Mesodermal cell (in vitro differentiated cells): ENCODE data around the gene ZAR1L.
A peak's percentile ranks its signal among the peaks of the same experiment; 100 is the strongest.

Source experiments
- H3K27ac ChIP-seq: 2 replicates; pipeline ENCODE4 v1.7.0; 2013; ENCODE audit warnings: mild to moderate bottlenecking, low read depth, low read length, moderate library complexity; ENCODE audit not compliant: severe bottlenecking
- H3K36me3 ChIP-seq: 2 replicates; pipeline ENCODE4 v1.7.1; 2013; ENCODE audit warnings: mild to moderate bottlenecking, low read length, moderate library complexity; ENCODE audit not compliant: control insufficient read depth, insufficient read depth
- H3K4me1 ChIP-seq: one replicate; pipeline ENCODE4 v1.7.1; 2013; ENCODE audit warnings: mild to moderate bottlenecking, low read length; ENCODE audit not compliant: insufficient read depth, control insufficient read depth, poor library complexity, severe bottlenecking
- H3K4me3 ChIP-seq: 2 replicates; pipeline ENCODE4 v1.7.0; 2013; ENCODE audit warnings: low read length, control low read depth, mild to moderate bottlenecking; ENCODE audit not compliant: insufficient read depth, poor library complexity, severe bottlenecking; ENCODE audit errors: extremely low read depth
- H3K9me3 ChIP-seq: 2 replicates; pipeline ENCODE4 v1.7.1; 2013; ENCODE audit warnings: mild to moderate bottlenecking, low read length, moderate library complexity; ENCODE audit not compliant: control insufficient read depth
- WGBS, 2 experiments: methylation state at CpG; one replicate each; pipeline ENCODE4 v1.1.5; 2013; ENCODE audit warnings: missing lambda C conversion rate in 2 of 2; ENCODE audit not compliant: insufficient coverage in 2 of 2; 5-methylcytosine and 5-hydroxymethylcytosine counted together

Gene ZAR1L

DNA sequence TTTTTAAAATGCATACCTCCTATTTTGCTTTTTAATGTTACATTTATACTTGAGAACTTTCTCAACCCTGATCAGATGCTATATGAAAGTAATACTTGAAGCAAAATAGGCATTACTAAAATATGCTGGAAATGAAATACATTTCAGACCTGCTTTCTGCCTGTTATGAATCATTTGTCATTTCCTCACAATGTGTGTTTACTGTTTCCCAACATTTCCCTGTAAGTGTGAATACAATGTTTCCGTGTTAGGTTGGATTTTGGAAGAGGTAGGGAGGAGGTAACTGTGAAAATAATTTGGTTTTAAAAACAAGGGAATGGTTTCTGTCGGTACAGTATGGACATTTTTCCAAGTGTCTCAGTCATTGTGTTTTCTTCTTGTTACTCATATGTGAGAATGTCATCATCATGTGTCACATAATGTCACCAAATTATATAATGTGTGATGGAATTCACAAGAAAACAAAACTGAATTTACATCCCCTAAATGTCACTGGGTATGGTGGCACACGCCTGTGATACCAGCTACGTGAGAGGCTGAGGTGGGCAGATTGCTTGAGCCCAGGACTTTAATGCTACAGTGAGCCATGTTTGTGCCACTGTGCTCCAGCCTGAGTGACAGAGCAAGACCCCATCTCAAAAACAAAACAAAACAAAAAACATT is 43.0 kb downstream of the ZAR1L start:
- Histone ChIP-seq H3K27ac (no peak overlapping the region), H3K4me1 (no peaks in the 10 kb centered on the region), H3K4me3 (no peak overlapping the region), H3K36me3 (no peaks in the 10 kb centered on the region), H3K9me3 (no peaks in the 10 kb centered on the region)
- WGBS, 2 experiments: 83 to 90% methylated on average over 1 to 2 of the region's 4 CpGs

DNA sequence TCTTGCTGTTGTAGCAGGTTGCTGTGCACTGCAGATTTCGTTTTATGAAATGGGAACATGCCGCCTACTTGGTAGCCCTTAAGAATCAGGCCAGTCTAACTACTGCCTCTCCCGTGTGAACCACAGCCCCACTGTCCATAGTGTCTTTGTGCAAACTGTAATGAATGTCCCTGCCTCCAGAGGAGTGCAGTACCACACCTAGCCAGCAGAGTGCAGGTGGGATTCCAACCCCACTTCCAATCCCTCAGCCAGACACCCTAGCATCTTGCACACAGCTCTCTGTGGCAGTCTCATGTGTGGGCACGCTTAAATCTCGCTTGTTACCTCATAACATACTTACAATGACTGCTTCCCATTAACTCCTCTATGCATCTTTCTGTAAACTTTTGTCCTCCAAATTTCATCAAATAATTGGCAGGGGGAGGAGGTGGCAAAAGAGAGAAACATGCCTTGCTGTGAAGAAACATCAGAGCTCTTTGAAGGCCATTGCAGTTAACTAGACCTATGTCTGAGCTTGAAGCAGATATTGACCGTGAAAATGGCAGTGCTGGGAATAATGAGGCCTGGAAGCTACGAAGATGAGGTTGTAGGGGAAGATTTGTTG is 47.2 kb downstream of the ZAR1L start:
- 75 to 79% methylated on average over 3 to 6 of the region's 7 CpGs for WGBS, 2 experiments
- Histone ChIP-seq H3K27ac (no peak overlapping the region), H3K9me3 (no peaks in the 10 kb centered on the region), H3K4me1 (peaks cover 10% of the 10 kb centered on the region), H3K4me3 (no peak overlapping the region), H3K36me3 (no peaks in the 10 kb centered on the region)

DNA sequence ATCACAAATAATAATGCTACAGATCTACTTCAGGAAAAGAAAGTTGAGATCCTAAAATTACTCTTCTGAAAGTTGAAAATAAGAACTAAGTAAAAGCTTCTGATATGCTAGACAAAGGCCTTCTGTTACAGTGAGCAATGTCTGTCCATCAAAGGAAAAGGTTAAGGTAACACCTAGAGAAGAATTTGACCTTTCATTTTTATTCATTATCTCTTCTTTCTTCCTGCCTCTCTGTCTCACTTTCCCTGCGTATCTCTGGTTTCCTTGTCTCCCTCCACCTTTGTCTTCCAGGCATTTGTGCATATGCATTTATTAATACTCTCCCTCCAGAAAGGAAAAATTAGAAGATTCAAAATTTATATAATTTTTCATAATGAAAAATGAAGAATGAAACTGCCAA is 49.0 kb downstream of the ZAR1L start:
- WGBS, 2 experiments: 100% methylated on average over 1 of the region's 1 CpG; no CpG with 5 or more reads in 1 of the 2 experiments
- Histone ChIP-seq H3K27ac (no peak overlapping the region), H3K9me3 (no peaks in the 10 kb centered on the region), H3K36me3 (no peaks in the 10 kb centered on the region), H3K4me3 (no peak overlapping the region), H3K4me1 (peaks cover 26% of the 10 kb centered on the region)

DNA sequence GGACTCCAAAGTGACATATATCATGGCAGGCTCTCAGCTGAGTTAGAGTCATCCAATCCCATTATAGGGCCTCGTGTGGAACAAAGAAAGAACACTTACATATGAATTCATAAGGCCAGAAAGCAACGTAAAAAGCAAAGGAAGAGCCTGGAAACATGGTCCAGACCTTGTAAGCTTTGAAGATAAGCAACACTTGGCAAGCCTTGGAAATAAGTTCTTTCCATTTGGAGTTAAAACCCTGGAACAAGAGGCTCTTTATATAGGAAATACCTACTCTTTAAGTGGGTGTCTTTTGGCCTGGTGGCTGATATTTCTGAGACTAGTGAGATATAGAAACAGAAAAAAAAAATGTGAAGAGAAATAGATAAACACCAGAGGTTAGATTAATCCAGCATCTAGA is 49.4 kb downstream of the ZAR1L start:
- H3K9me3 ChIP-seq: no peaks in the 10 kb centered on the region
- WGBS, 2 experiments: 70 to 85% methylated on average over 2 of the region's 2 CpGs
- no peak overlapping the region for H3K27ac ChIP-seq
- peaks cover 30% of the 10 kb centered on the region for H3K4me1 ChIP-seq
- H3K36me3 ChIP-seq: no peaks in the 10 kb centered on the region
- H3K4me3 ChIP-seq: no peak overlapping the region

DNA sequence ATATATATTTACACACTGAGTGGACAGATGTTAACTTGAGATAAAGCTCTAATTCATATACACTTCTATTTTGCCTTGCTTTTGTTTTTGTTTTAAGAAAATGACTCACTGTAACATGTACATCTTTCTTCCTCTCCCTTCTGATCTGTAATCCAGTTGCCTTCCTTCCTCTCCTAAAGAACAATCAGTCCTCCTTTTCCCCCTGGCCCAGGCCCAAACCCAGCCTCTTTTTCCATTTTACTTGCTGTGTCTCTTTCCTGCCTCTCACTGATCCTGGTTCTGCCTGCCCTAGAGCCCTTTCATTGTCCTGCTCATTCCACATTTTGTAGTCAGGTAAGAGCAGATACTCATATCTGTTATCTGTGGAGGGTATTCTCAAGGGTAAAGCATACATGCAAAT is 50.8 kb downstream of the ZAR1L start:
- Histone ChIP-seq H3K4me1 (peaks cover 30% of the 10 kb centered on the region), H3K27ac (peak overlapping the region; percentile 31), H3K4me3 (no peak overlapping the region), H3K36me3 (no peaks in the 10 kb centered on the region), H3K9me3 (no peaks in the 10 kb centered on the region)

DNA sequence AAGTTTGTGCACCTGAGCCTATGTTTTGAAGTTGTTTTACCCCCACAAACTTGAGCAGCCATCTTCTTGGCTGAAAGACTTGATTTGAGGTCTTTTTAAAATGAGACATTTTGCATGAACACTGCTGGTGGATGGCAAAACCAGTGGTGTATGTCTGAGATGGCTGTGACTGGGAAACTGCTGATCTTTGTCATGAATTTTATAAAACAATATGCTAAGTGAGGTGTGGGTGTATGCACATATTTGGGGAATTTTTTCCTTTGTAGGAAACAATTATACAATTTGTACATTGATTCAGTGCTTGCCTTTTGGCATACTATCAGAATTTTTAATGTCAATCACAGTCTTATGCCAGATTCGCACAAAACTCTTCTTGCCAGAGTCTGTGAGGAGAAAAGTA is 52.5 kb downstream of the ZAR1L start:
- peaks cover 30% of the 10 kb centered on the region for H3K4me1 ChIP-seq
- no peaks in the 10 kb centered on the region for H3K36me3 ChIP-seq
- no peak overlapping the region for H3K27ac ChIP-seq
- H3K9me3 ChIP-seq: no peaks in the 10 kb centered on the region
- no CpG with 5 or more reads among the region's 1 CpG for WGBS, 2 experiments
- H3K4me3 ChIP-seq: no peak overlapping the region

DNA sequence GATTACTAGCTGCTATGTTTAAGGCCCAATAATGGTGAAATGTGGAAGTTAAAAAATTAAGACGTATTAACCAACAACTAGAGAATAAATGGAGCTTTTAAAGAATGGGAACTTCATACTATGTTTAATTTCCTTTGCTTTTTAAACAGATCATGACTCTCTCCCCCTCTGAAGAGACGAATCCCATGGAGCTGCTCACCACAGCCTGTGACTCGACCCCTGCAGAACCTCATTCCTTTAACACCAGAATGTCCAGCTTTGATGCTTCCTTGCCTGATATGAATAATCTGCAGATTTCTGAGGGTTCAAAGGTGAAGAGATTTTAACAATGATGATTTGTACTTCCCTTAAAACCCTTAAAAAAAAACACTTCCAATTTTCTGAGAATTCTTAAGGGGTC is 53.0 kb downstream of the ZAR1L start:
- Histone ChIP-seq H3K27ac (peak overlapping the region; percentile 64), H3K9me3 (no peaks in the 10 kb centered on the region)

DNA sequence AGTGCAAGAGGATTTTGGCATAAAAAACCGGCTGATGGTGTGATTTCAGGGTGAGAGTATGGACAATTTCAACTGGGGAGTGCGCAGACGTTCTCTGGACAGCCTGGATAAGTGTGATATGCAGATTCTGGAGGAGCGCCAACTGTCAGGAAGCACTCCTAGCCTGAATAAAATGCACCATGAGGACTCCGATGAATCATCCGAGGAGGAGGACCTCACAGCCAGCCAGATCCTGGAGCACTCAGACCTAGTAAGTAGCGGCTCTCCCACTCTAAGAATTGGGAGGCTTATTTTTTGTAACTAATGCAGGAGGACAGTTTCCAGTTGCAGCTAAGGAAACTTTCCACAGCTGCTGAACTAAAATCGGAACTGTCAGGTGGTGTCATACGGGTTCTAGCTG is 53.6 kb downstream of the ZAR1L start:
- Histone ChIP-seq H3K4me3 (no peak overlapping the region), H3K36me3 (no peaks in the 10 kb centered on the region), H3K9me3 (no peaks in the 10 kb centered on the region), H3K4me1 (peaks cover 30% of the 10 kb centered on the region), H3K27ac (peak overlapping the region; percentile 64)
- WGBS, 2 experiments: 90 to 92% methylated on average over 8 to 9 of the region's 9 CpGs

More for the DNA sequence above, 53.0 kb downstream of the ZAR1L start:
- no peak overlapping the region for H3K4me3 ChIP-seq
- no peaks in the 10 kb centered on the region for H3K36me3 ChIP-seq
- peaks cover 30% of the 10 kb centered on the region for H3K4me1 ChIP-seq
- 100% methylated on average over 1 of the region's 3 CpGs; no CpG with 5 or more reads in 1 of the 2 experiments for whole genome bisulfite sequencing, 2 experiments

DNA sequence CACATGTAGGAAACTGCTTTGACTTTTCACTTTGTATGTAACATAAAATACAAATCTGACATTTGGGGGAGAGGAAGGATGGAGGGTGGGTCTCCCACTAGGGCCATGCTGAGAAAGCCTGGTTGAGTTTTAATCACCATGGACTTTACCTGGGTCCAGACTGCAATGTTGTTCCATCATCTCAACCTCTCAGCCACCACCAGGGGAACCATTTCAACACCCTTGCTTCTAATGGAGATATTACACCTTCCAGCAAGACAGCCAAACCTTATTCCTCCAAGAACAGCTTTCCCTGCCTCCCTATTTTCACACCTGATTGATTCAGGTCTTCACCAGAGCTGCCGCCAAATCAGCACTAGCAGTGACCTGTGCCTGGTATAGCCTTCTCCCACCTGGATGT is 56.0 kb downstream of the ZAR1L start:
- no peak overlapping the region for H3K4me3 ChIP-seq
- WGBS, 2 experiments: 92 to 95% methylated on average over 1 of the region's 1 CpG
- no peaks in the 10 kb centered on the region for H3K9me3 ChIP-seq
- H3K27ac ChIP-seq: no peak overlapping the region
- H3K36me3 ChIP-seq: no peaks in the 10 kb centered on the region
- H3K4me1 ChIP-seq: peaks cover 20% of the 10 kb centered on the region

DNA sequence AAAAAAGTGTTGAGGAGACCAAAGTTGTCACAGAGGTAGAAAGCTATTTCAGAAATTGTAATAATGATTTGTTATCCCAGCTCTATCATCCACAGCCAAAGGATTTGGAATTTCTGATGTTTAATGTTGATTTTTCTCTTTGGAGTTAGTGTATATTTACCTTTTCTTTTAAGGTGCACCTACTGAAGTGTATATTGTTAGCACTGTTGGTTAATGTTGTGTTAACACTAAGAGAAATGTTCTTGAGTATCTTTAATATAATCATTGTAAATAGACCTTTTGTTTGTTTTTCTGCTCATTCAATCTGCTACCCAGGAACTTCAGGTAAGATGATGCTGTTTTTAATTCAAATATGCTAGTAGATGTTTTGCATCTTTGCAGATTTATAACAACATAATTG is 57.5 kb downstream of the ZAR1L start:
- Histone ChIP-seq H3K9me3 (no peaks in the 10 kb centered on the region), H3K4me3 (no peak overlapping the region), H3K36me3 (no peaks in the 10 kb centered on the region), H3K27ac (no peak overlapping the region), H3K4me1 (peaks cover 18% of the 10 kb centered on the region)

DNA sequence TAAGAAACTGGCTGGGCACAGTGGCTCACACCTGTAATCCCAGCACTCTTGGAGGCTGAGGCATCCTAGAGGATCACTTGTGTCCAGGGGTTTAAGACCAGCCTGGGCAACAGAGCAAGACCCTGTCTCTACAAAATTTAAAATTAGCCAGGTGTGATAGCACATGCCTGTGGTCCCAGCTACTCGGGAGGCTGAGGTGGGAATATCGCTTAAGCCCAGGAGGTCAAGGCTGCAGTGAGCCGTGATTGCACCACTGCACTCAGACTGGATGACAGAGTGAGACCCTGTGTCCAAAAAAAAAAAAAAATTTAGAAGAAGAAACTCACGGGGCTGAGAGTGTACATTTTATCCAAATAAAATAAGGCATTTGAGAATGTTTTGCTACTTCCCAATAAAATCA is 58.9 kb downstream of the ZAR1L start:
- H3K4me1 ChIP-seq: peaks cover 5% of the 10 kb centered on the region
- H3K4me3 ChIP-seq: no peak overlapping the region
- no peak overlapping the region for H3K27ac ChIP-seq
- whole genome bisulfite sequencing, 2 experiments: 81% methylated on average over 3 of the region's 4 CpGs; no CpG with 5 or more reads in 1 of the 2 experiments
- H3K36me3 ChIP-seq: no peaks in the 10 kb centered on the region
- no peaks in the 10 kb centered on the region for H3K9me3 ChIP-seq
